Stimulated activated CD4-positive, alpha-beta T cell treated with anti-CD3 and anti-CD28 coated beads, Interleukin-1b, Interleukin-23, amount 100 ng/mL, for 4 hours (primary cell): ENCODE data around the gene TRABD.

Source experiments
- DNase-seq, 2 donors: peaks; one replicate each; pipeline ENCODE4 v3.0.0-alpha.2; 2020; ENCODE audit warnings: low read depth in 2 of 2

Gene TRABD

GRCh38 chr22:50186761-50187523 lies 1.2 kb downstream of the TRABD start:
- DNase-seq, result no peak

- no peak for DNase-seq
Measured at GRCh38 chr22:50188356-50188755, 2.6 kb downstream of the TRABD start.

GRCh38 chr22:50189184-50189848 lies 3.6 kb downstream of the TRABD start:
- no peak for DNase-seq

GRCh38 chr22:50189849-50190181 lies 4.1 kb downstream of the TRABD start:
- no peak for DNase-seq

GRCh38 chr22:50190182-50190940 lies 4.6 kb downstream of the TRABD start:
- peak; percentile 62 to 70 for DNase-seq

- peak in 1 of 2 donors; percentile 49 for DNase-seq
Measured at GRCh38 chr22:50190941-50191741, 5.4 kb downstream of the TRABD start.

- no peak for DNase-seq
Measured at GRCh38 chr22:50192436-50193204, 6.9 kb downstream of the TRABD start.

GRCh38 chr22:50193621-50194020 lies 7.9 kb downstream of the TRABD start:
- DNase-seq, result no peak

GRCh38 chr22:50194037-50194805 lies 8.5 kb downstream of the TRABD start:
- no peak for DNase-seq

- no peak for DNase-seq
Measured at GRCh38 chr22:50196256-50196655, 10.5 kb downstream of the TRABD start.

GRCh38 chr22:50197000-50197800 lies 11.5 kb downstream of the TRABD start:
- no peak for DNase-seq

GRCh38 chr22:50197856-50198623 lies 12.3 kb downstream of the TRABD start:
- DNase-seq, result no peak

GRCh38 chr22:50198624-50199017 lies 12.9 kb downstream of the TRABD start:
- DNase-seq, result no peak

- DNase-seq, result no peak
Measured at GRCh38 chr22:50199251-50199721, 13.6 kb downstream of the TRABD start.

- DNase-seq, result no peak
Measured at GRCh38 chr22:50199829-50200460, 14.2 kb downstream of the TRABD start.

- DNase-seq, result peak; percentile 80 to 93
Measured at GRCh38 chr22:50200461-50201190, 14.9 kb downstream of the TRABD start, which contains the start of gene SELENOO. Gene SELENOO, plus strand, starts transcription at chr22:50201011. Its CDS starts 26 bp downstream, at chr22:50201037.
